GM06990 (cell line): ENCODE data around the gene KRTAP1-4.

Source experiments
- DNase-seq: peaks from one replicate; pipeline ENCODE4 v3.0.0-alpha.2; 2011; ENCODE audit not compliant: insufficient read length; ENCODE audit errors: extremely low read depth
- H3K27me3 ChIP-seq: replicated peaks from 2 replicates; pipeline ENCODE4 v1.6.0; 2011; ENCODE audit warnings: low read length; ENCODE audit not compliant: control insufficient read depth, insufficient read depth
- H3K36me3 ChIP-seq: 2 replicates; pipeline ENCODE4 v1.5.1; 2011; ENCODE audit warnings: low read length; ENCODE audit not compliant: control insufficient read depth, insufficient read depth
- H3K4me3 ChIP-seq: replicated peaks from 2 replicates; pipeline ENCODE4 v1.5.1; 2011; ENCODE audit warnings: low read depth, mild to moderate bottlenecking, control low read depth, low read length
- TF ChIP-seq, protein P1 (sequence below): IDR thresholded peaks from 2 replicates; pipeline ENCODE4 v1.5.1; 2011; ENCODE audit warnings: low read length, control low read depth, mild to moderate bottlenecking, inconsistent platforms; ENCODE audit not compliant: insufficient read depth, poor library complexity, severe bottlenecking

The KRTAP1-4 gene

DNA sequence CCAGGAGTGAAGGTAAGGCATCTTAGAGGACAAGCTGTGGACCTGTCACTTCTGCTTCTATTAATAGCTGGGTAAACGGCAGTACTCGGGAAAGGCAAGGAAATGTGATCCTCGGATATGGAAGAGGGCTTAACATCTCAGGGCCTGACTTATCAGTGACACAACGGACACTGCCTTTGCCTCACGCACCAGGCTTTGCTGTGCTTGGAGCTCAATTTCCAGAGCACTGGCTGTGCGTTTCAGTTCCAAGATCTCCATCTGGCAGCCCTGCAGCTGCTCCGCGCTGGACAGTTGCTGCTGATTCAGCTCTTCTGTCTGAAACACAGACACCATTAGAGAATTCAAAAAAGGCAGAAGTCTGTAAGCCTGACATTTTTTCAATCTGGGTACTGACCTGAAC, 49.4 kb downstream of the KRTAP1-4 start:
- DNase-seq: no peak
- Histone ChIP-seq H3K27me3 (no peaks in the 10 kb centered on the region; the same call in 1 of the 2 replicates), H3K36me3 (no peaks in the 10 kb centered on the region), H3K4me3 (no peak overlapping the region)
- TF ChIP-seq, protein P1, sequence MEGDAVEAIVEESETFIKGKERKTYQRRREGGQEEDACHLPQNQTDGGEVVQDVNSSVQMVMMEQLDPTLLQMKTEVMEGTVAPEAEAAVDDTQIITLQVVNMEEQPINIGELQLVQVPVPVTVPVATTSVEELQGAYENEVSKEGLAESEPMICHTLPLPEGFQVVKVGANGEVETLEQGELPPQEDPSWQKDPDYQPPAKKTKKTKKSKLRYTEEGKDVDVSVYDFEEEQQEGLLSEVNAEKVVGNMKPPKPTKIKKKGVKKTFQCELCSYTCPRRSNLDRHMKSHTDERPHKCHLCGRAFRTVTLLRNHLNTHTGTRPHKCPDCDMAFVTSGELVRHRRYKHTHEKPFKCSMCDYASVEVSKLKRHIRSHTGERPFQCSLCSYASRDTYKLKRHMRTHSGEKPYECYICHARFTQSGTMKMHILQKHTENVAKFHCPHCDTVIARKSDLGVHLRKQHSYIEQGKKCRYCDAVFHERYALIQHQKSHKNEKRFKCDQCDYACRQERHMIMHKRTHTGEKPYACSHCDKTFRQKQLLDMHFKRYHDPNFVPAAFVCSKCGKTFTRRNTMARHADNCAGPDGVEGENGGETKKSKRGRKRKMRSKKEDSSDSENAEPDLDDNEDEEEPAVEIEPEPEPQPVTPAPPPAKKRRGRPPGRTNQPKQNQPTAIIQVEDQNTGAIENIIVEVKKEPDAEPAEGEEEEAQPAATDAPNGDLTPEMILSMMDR: no peak

DNA sequence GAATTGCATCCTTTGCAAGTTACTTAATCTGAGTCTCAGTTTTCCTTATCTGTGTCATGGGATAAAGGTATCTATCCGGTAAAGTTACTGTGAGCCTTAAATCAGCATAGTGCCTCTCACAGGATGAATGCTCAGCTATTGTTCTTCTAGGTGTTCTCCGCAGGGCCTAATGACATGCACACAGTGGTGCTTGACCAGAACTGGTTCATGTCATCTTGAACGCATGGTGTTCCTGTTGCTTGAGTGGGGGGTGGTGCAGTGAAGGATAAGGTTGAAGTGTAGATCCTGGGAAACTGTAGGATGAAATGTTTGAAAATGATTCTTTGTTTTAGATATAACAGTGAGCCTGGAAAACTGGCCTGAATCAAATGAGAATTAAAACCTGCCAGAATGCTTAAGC, 49.9 kb downstream of the KRTAP1-4 start:
- H3K4me3 ChIP-seq: no peak overlapping the region
- no peaks in the 10 kb centered on the region; the same call in 1 of the 2 replicates for H3K27me3 ChIP-seq
- TF ChIP-seq, protein P1: no peak
- DNase-seq: no peak
- H3K36me3 ChIP-seq: no peaks in the 10 kb centered on the region
